ENCODE results near the gene ATP2B3. TPM values are rescaled to one million over a fixed set of nuclear protein-coding genes. Genes with fewer than 3 reads are reported as not detected.
A peak's percentile ranks its signal among the peaks of the same experiment; 100 is the strongest.
"Not testable (repeated sequence)": the region's sequence is repeated elsewhere in the genome, so short reads cannot be mapped to it uniquely, and the experiment has no call there.

Gene ATP2B3
- polyA plus RNA-seq, 4 donors = 0.30 to 0.36 TPM; not detected in 2

DNA sequence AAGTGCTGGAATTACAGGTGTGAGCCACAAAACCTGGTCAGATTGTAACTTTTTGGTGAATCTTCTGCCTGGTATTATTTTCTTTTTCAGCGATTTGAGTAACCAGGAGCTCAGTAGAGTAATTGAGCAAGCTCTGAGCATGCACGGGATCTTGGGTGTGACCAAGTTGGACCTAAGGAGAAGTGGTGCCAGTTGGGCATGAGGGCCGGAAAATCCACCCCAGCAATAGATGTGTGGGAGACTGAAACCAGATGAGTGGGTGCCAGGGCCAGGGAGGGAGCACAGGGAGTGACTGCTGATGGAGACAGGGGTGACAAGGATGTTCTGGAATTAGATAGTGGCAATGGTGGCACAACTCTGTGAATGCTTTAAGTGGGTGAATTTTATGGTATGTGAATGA, 85.2 kb downstream of the ATP2B3 start:
- peaks cover 0 to 8% (median 0%) of the 10 kb centered on the region in 3 donors for H3K4me1 ChIP-seq (ENCODE audit: control insufficient read depth in 3 of 3, insufficient read depth in 2 of 3, low read depth in 1 of 3, low read length in 2 of 3)
- H3K27me3 ChIP-seq (ENCODE audit: control insufficient read depth in 3 of 3, insufficient read depth in 3 of 3, low read length in 3 of 3) = no peaks in the 10 kb centered on the region
- no peak for DNase-seq
- no peak overlapping the region for H3K4me3 ChIP-seq (ENCODE audit: low read depth in 1 of 3, low read length in 3 of 3)
- H3K9me3 ChIP-seq (ENCODE audit: control insufficient read depth in 2 of 2, insufficient read depth in 1 of 2, low read depth in 1 of 2, low read length in 1 of 2) = no peaks in the 10 kb centered on the region
- H3K27ac ChIP-seq (ENCODE audit: low read depth in 1 of 3, low read length in 2 of 3) = no peak overlapping the region
- FAIRE-seq = no peak
- 89 to 96% (median 92%) methylated on average over 3 of the region's 3 CpGs for WGBS, 3 donors
- H3K36me3 ChIP-seq (ENCODE audit: control insufficient read depth in 3 of 3, insufficient read depth in 2 of 3, low read depth in 1 of 3, low read length in 3 of 3) = no peaks in the 10 kb centered on the region

DNA sequence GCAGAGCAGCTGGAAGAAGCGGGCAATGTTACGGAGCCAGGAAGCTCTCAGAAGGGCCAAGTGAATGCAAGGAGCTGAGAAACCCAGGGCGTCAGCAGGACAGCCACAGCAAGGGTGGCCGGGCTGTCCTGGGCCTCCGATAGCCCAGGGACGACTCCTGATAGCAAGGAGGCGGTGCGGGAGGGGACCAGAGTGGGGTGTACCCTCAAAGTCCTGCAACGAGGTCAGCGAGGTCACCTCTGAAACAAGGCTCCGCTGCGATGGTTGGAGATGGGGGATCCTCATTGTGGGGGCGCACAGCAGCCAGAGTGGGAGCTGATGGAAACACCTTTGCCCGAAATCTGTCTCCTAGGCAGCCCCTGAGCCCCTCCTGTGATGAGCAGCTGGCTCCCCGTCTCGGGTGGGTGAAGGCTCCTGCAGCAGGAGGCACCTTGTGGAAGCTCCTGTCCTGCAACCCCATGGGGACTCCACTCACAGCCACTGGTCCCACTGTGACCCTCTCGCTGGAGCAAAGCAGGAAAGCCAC, 85.8 kb downstream of the ATP2B3 start:
- Histone ChIP-seq H3K4me1 (ENCODE audit: control insufficient read depth in 3 of 3, insufficient read depth in 2 of 3, low read depth in 1 of 3, low read length in 2 of 3) (peaks cover 0 to 8% (median 0%) of the 10 kb centered on the region in 3 donors), H3K27me3 (ENCODE audit: control insufficient read depth in 3 of 3, insufficient read depth in 3 of 3, low read length in 3 of 3) (no peaks in the 10 kb centered on the region), H3K4me3 (ENCODE audit: low read depth in 1 of 3, low read length in 3 of 3) (no peak overlapping the region), H3K9me3 (ENCODE audit: control insufficient read depth in 2 of 2, insufficient read depth in 1 of 2, low read depth in 1 of 2, low read length in 1 of 2) (no peaks in the 10 kb centered on the region), H3K36me3 (ENCODE audit: control insufficient read depth in 3 of 3, insufficient read depth in 2 of 3, low read depth in 1 of 3, low read length in 3 of 3) (no peaks in the 10 kb centered on the region), H3K27ac (ENCODE audit: low read depth in 1 of 3, low read length in 2 of 3) (no peak overlapping the region)
- no peak for FAIRE-seq
- no peak for DNase-seq
- WGBS, 3 donors = 91 to 94% (median 91%) methylated on average over 13 to 17 of the region's 17 CpGs

DNA sequence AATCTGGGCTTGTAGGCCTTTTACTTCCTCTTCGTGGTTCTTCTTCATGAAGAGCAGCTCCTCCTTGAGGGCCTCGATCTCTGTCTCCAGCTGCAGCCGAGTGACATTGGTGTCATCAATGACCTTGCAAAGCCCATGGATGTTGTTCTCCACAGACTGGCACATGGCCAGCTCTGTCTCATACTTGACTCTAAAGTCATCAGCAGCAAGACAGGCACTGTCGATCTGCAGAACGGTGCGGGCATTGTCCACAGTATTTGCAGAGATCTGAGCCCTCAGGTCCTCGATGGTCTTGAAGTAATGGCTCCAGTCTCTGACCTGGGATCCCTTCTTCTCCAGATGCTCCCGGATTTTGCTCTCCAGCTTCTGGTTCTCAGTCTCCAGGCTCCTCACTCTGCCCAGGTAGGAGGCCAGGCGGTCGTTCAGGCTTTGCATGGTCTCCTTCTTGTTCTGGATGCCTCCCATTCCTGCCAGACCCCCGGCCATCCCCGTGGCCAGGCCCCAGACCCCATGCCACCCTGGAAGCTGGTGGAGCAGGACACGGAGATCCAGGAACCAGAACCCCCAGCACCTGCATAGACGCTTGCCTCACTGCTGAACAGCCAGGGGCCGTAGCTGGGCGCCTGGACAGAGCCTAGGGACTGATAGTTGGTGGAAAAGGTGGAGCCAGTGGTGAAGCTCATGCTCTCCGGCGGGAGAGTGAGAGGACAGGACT, 87.4 kb downstream of the ATP2B3 start:
- WGBS, 3 donors = 80 to 89% (median 86%) methylated on average over 17 to 18 of the region's 18 CpGs
- FAIRE-seq = not testable (repeated sequence)

DNA sequence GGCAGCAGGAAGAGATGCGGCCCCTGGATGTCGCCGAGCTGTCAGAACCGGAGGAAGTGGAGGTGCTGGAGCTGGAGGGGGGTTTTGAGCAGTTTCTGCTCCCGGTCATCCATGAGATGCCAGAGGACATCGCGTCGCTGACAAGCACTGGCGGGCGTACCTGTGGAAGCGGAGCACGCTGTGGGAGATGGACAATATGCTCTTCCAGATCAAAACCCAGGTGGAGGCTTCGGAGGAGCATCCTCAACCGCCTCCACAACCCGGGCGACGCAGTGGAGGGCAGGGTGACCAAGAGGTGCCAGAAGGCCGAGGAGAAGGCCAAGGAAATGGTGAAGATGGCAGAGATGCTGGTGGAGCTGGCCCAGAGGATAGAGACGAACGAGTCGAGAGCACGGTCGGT, 89.1 kb downstream of the ATP2B3 start:
- DNase-seq (no peak), FAIRE-seq (no peak)
- WGBS, 3 donors = 85 to 89% (median 88%) methylated on average over 18 to 23 of the region's 23 CpGs
- Histone ChIP-seq H3K4me1 (ENCODE audit: control insufficient read depth in 3 of 3, insufficient read depth in 2 of 3, low read depth in 1 of 3, low read length in 2 of 3) (no peaks in the 10 kb centered on the region), H3K27ac (ENCODE audit: low read depth in 1 of 3, low read length in 2 of 3) (no peak overlapping the region), H3K36me3 (ENCODE audit: control insufficient read depth in 3 of 3, insufficient read depth in 2 of 3, low read depth in 1 of 3, low read length in 3 of 3) (no peaks in the 10 kb centered on the region), H3K4me3 (ENCODE audit: low read depth in 1 of 3, low read length in 3 of 3) (no peak overlapping the region), H3K27me3 (ENCODE audit: control insufficient read depth in 3 of 3, insufficient read depth in 3 of 3, low read length in 3 of 3) (peaks cover 0 to 1% (median 0%) of the 10 kb centered on the region in 3 donors), H3K9me3 (ENCODE audit: control insufficient read depth in 2 of 2, insufficient read depth in 1 of 2, low read depth in 1 of 2, low read length in 1 of 2) (no peaks in the 10 kb centered on the region)

More for the DNA sequence above, 87.4 kb downstream of the ATP2B3 start:
- H3K27me3 ChIP-seq (ENCODE audit: control insufficient read depth in 3 of 3, insufficient read depth in 3 of 3, low read length in 3 of 3); H3K27ac ChIP-seq (ENCODE audit: low read depth in 1 of 3, low read length in 2 of 3); H3K4me1 ChIP-seq (ENCODE audit: control insufficient read depth in 3 of 3, insufficient read depth in 2 of 3, low read depth in 1 of 3, low read length in 2 of 3); H3K9me3 ChIP-seq (ENCODE audit: control insufficient read depth in 2 of 2, insufficient read depth in 1 of 2, low read depth in 1 of 2, low read length in 1 of 2); H3K4me3 ChIP-seq (ENCODE audit: low read depth in 1 of 3, low read length in 3 of 3); H3K36me3 ChIP-seq (ENCODE audit: control insufficient read depth in 3 of 3, insufficient read depth in 2 of 3, low read depth in 1 of 3, low read length in 3 of 3); DNase-seq: not testable (repeated sequence)

DNA sequence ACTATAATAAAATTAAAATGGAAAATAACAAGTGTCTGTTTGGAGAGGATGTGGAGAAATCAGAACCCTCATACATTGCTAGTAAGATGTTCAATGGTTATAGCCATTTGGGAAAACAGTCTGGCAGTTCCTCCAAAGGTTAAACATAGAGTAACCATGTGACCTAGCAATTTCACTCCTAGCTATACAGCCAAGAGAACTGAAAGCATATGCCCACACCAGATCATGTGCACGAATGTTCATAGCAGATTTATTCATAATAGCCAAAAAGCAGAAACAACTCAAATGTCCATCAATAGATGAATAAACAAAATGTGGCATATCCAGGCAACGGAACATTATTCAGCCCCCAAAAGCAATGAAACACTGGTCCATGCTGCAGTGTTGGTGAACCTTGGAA, 90.9 kb downstream of the ATP2B3 start:
- Histone ChIP-seq H3K27ac (ENCODE audit: low read depth in 1 of 3, low read length in 2 of 3) (no peak overlapping the region), H3K36me3 (ENCODE audit: control insufficient read depth in 3 of 3, insufficient read depth in 2 of 3, low read depth in 1 of 3, low read length in 3 of 3) (no peaks in the 10 kb centered on the region), H3K4me1 (ENCODE audit: control insufficient read depth in 3 of 3, insufficient read depth in 2 of 3, low read depth in 1 of 3, low read length in 2 of 3) (no peaks in the 10 kb centered on the region), H3K4me3 (ENCODE audit: low read depth in 1 of 3, low read length in 3 of 3) (no peak overlapping the region), H3K9me3 (ENCODE audit: control insufficient read depth in 2 of 2, insufficient read depth in 1 of 2, low read depth in 1 of 2, low read length in 1 of 2) (no peaks in the 10 kb centered on the region), H3K27me3 (ENCODE audit: control insufficient read depth in 3 of 3, insufficient read depth in 3 of 3, low read length in 3 of 3) (peaks cover 0 to 2% (median 0%) of the 10 kb centered on the region in 3 donors)
- no peak for DNase-seq
- WGBS, 3 donors = 52 to 62% (median 58%) methylated on average over 2 of the region's 2 CpGs
- FAIRE-seq = no peak

DNA sequence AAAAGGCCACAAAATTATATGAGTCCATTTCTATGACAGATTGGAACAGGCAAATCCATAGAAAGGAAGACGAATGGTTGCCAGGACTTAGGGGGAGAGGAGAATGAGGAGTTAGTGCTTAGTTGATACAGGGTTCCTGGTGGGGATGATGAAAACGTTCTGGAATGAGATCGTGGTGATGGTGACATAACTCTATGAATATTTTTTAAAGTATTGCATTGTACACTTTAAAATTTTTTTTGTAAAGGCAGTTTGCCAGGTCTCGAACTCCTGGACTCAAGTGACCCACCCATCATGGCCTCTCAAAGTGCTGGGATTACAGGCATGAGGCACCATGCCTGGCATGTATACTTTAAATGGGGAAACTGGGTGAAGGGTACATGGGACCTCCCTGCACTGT, 91.4 kb downstream of the ATP2B3 start:
- Histone ChIP-seq H3K36me3 (ENCODE audit: control insufficient read depth in 3 of 3, insufficient read depth in 2 of 3, low read depth in 1 of 3, low read length in 3 of 3) (no peaks in the 10 kb centered on the region), H3K4me3 (ENCODE audit: low read depth in 1 of 3, low read length in 3 of 3) (no peak overlapping the region), H3K9me3 (ENCODE audit: control insufficient read depth in 2 of 2, insufficient read depth in 1 of 2, low read depth in 1 of 2, low read length in 1 of 2) (no peaks in the 10 kb centered on the region), H3K27ac (ENCODE audit: low read depth in 1 of 3, low read length in 2 of 3) (no peak overlapping the region), H3K27me3 (ENCODE audit: control insufficient read depth in 3 of 3, insufficient read depth in 3 of 3, low read length in 3 of 3) (peaks cover 0 to 2% (median 0%) of the 10 kb centered on the region in 3 donors), H3K4me1 (ENCODE audit: control insufficient read depth in 3 of 3, insufficient read depth in 2 of 3, low read depth in 1 of 3, low read length in 2 of 3) (no peaks in the 10 kb centered on the region)
- DNase-seq (no peak), FAIRE-seq (no peak)
- 58 to 72% (median 65%) methylated on average over 4 of the region's 4 CpGs for WGBS, 3 donors

DNA sequence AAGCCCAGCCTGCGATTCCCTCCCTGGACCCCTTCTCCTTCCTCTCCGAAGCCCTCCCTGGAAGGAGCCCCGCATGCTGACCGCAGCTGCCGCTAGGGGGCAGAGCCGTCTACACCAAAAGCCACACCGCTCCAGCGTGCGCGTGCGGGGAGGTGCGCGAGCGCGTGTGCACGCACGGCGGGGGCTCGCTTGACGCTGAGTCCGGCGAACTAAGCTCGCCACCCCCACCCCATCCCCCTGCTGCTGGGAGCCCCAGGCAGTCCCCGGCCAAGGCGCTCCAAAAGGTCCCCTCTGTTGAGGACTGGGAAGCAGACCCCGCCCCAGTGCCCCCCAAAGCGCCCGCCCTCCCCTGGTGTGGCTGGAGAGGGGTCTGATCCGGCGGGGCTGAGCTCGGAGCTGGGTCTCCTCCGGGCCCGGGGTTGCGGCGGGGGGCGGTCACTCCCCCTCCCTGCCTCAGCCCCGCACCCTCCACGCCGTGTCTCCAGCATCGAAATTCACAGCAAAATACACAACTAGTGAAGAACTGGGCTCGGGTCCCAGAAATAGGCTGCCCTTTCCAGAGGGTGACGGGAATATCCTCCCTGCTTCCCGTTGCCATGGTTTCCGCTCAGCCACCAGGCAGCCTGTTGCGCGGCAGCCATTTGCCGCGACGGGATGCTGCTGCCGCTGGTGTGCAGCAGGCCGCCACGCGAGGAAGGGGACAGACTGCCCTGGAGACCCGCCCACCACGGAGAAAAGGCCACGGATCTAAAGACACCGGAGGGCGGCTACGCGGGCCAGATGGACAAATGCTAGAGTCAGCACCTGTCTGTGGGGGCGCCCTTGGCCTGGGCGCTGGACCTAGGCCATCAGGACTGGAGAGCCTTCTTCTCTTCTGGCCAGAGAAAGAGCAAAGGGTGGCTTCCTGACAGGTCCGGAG, 92.7 kb downstream of the ATP2B3 start:
- no peaks in the 10 kb centered on the region for H3K4me1 ChIP-seq (ENCODE audit: control insufficient read depth in 3 of 3, insufficient read depth in 2 of 3, low read depth in 1 of 3, low read length in 2 of 3)
- H3K27ac ChIP-seq (ENCODE audit: low read depth in 1 of 3, low read length in 2 of 3) = peak overlapping the region in 1 of 3 donors; percentile 17
- H3K4me3 ChIP-seq (ENCODE audit: low read depth in 1 of 3, low read length in 3 of 3) = peak overlapping the region in 2 of 3 donors; percentile 19 to 37
- 3 to 39% (median 11%) methylated on average over 17 to 62 of the region's 63 CpGs for WGBS, 3 donors
- H3K27me3 ChIP-seq (ENCODE audit: control insufficient read depth in 3 of 3, insufficient read depth in 3 of 3, low read length in 3 of 3) = peaks cover 0 to 2% (median 0%) of the 10 kb centered on the region in 3 donors
- no peaks in the 10 kb centered on the region for H3K9me3 ChIP-seq (ENCODE audit: control insufficient read depth in 2 of 2, insufficient read depth in 1 of 2, low read depth in 1 of 2, low read length in 1 of 2)
- FAIRE-seq = no peak
- DNase-seq = peak; percentile 36 to 74
- H3K36me3 ChIP-seq (ENCODE audit: control insufficient read depth in 3 of 3, insufficient read depth in 2 of 3, low read depth in 1 of 3, low read length in 3 of 3) = no peaks in the 10 kb centered on the region

DNA sequence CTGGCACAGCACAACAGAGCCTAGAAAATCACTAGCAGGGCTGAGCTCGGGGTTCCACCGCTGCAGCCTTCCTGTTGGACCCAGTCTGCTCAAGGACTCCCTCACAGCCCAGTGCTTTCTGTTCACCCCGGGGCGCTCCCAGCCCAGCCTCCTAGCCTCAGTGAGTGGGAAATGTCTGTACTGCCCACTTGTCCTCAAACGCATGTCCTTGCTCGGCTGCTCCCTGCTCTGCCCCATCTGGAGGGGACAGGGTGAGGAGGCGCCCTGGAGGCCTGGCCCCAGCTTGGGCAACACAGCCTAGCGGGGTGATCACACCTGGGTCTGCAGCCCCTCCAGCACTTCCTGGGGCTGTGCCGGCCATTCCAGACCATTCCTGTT, 93.4 kb downstream of the ATP2B3 start:
- peak overlapping the region in 1 of 3 donors; percentile 17 for H3K27ac ChIP-seq (ENCODE audit: low read depth in 1 of 3, low read length in 2 of 3)
- no peak for DNase-seq

More for the DNA sequence above, 93.4 kb downstream of the ATP2B3 start:
- no peak for FAIRE-seq
- Histone ChIP-seq H3K27me3 (ENCODE audit: control insufficient read depth in 3 of 3, insufficient read depth in 3 of 3, low read length in 3 of 3) (peaks cover 0 to 2% (median 0%) of the 10 kb centered on the region in 3 donors), H3K4me3 (ENCODE audit: low read depth in 1 of 3, low read length in 3 of 3) (no peak overlapping the region), H3K36me3 (ENCODE audit: control insufficient read depth in 3 of 3, insufficient read depth in 2 of 3, low read depth in 1 of 3, low read length in 3 of 3) (no peaks in the 10 kb centered on the region), H3K4me1 (ENCODE audit: control insufficient read depth in 3 of 3, insufficient read depth in 2 of 3, low read depth in 1 of 3, low read length in 2 of 3) (no peaks in the 10 kb centered on the region), H3K9me3 (ENCODE audit: control insufficient read depth in 2 of 2, insufficient read depth in 1 of 2, low read depth in 1 of 2, low read length in 1 of 2) (no peaks in the 10 kb centered on the region)
- WGBS, 3 donors = 77 to 85% (median 84%) methylated on average over 9 of the region's 9 CpGs

Data from small intestine (tissue), 7 donors.